C1 segment of cervical spinal cord (tissue), 14 donors: ENCODE data around the gene KRT39.

Experiments
- DNase-seq, 14 donors: peaks; one replicate each; lab custom pipeline; 2025; lab: John Stamatoyannopoulos, UW

The KRT39 gene

DNA sequence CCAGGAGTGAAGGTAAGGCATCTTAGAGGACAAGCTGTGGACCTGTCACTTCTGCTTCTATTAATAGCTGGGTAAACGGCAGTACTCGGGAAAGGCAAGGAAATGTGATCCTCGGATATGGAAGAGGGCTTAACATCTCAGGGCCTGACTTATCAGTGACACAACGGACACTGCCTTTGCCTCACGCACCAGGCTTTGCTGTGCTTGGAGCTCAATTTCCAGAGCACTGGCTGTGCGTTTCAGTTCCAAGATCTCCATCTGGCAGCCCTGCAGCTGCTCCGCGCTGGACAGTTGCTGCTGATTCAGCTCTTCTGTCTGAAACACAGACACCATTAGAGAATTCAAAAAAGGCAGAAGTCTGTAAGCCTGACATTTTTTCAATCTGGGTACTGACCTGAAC, 13.8 kb upstream of the KRT39 start:
- DNase-seq, result peak in 4 of 14 donors; percentile 3 to 15 (median 10)

DNA sequence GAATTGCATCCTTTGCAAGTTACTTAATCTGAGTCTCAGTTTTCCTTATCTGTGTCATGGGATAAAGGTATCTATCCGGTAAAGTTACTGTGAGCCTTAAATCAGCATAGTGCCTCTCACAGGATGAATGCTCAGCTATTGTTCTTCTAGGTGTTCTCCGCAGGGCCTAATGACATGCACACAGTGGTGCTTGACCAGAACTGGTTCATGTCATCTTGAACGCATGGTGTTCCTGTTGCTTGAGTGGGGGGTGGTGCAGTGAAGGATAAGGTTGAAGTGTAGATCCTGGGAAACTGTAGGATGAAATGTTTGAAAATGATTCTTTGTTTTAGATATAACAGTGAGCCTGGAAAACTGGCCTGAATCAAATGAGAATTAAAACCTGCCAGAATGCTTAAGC, 13.4 kb upstream of the KRT39 start:
- DNase-seq, result no peak

DNA sequence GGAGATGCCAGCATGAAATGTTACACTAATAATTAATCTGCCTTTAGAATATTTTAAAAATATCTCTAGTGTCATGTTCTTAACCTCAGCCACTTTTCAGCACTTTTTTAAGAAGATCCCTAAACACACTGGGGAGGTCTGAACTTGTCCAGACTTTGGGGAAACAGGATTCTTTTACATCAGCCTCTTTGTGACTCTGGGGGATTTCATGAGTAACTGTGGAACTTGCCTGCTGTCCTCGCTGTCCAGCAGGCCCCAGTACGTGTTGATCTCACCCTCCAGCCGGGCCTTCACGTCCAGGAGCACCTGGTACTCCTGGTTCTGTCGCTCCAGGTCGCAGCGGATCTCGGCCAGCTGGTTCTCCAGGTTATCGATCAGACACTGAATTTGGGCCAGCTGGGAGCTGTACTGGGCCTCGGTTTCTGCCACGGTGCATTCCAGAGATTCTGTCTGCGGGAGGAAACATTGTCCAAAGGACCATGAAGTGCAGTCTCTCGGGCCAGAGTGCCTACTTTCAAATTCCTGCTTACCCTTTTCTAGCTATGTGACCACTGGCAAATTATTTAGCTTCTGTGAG, 11.9 kb upstream of the KRT39 start:
- DNase-seq, result no peak

DNA sequence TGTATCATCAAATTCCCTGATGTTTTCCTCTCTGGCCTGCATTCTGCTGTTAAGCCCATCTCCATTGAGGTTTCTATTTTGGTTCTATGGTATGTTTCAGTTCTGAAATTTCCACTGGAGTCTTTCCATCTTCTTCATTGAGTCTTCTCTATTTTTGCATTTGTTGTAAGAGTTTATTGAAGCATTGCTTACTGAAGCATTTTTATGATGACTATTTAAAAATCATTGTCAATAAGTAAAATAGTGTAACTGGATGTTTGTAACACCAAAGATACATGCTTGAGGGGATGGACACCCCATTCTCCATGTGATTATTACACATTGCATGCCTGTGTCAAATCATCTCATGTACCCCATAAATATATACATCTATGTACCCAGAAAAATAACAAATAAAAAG, 8.8 kb upstream of the KRT39 start:
- no peak for DNase-seq

DNA sequence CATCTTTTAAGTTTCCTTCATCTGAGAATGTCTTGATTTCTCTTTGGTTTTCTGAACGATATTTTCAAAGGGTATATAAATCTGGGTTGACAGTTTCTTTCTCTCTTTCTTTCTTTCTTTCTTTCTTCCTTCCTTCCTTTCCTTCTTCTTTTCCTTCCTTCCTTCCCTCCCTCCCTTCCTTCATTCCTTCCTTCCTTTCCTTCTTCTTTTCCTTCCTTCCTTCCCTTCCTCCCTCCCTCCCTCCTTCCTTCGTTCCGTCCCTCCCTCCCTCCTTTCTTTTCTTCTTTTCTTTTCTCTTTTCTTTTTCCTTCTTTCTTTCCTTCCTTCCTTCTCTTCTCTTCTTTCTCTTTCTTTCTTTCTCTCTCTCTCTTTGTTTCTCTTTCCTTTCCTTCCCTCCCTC, 7.6 kb upstream of the KRT39 start:
- no peak for DNase-seq

DNA sequence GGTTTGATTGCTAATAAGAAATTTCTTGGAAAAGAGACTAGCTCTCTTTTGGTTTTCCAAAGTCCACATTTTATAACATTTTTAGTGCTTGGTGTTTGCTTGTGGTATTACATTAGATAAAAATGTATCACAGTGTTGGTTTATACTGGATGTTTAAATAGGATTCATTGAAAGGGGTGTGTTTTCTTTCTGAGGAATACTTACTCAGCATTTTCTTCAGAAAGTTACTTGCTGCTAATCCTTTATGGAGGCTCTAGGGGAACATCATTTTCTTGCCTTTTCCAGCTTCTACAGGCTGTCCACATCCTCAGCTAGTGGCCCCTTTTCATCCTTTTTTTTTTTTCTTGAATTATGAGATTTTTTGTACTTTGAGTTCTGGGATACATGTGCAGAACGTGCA, 834 bp upstream of the KRT39 start:
- no peak for DNase-seq

DNA sequence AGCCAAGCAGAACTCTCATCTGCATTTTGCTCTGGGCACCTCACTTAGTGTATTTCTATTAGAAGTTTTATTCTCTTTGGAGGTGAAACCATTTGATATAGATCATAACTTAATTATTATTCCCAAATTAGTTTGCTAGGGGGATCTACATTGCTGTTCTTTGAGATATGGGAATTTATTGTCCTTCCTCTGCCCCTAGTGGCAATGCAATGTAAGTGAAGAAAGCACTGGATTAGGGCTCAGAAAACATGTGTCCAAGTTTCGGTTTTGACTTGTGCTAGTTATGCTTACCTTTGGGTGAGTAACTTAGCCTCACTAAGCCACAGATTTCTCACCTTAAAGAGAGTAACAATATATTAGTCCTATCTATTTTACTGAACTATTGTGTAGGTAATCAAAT, 2.9 kb downstream of the KRT39 start:
- DNase-seq, result no peak

DNA sequence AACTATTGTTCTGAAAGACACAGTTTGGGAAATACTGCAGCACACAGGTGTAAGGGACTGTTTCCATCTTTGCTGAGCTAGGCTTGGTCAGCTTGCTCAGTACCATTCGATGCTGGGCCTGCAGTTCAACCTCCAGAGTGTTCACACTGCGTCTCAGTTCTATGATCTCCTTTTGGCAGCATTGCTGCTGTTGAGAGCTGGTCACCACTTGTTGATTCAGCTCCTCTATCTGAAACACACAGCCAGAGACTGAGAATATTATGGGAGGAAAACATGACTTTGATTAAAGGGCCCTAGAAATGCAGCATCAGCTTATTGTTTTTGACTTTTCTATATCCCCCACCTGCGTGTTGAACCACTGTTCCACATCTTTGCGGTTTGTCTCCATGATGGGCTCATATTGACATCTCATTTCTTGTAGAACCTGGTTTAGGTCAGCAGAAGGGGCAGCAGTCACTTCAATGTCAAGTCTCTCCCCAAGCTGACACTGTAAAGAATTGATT, 4.6 kb downstream of the KRT39 start:
- DNase-seq, result no peak

DNA sequence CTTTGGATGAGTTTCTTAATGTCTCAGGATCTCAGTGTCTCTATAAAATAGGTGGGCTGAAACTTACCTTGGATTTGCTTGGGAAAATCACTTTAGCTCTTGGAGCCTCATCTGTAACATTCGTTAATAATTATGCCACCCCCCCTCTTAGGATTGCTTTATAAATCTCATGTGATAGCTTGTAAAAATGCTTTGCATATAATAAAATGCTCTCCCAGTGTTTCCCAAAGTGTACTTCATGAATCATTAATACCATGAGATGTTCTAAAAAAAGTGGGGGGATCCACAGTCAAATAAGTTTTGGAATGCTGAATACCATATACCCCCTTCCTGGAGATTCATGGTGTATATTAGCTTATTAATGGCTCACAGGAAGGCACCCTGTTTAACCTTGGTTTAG, 5.2 kb downstream of the KRT39 start:
- DNase-seq, result no peak

DNA sequence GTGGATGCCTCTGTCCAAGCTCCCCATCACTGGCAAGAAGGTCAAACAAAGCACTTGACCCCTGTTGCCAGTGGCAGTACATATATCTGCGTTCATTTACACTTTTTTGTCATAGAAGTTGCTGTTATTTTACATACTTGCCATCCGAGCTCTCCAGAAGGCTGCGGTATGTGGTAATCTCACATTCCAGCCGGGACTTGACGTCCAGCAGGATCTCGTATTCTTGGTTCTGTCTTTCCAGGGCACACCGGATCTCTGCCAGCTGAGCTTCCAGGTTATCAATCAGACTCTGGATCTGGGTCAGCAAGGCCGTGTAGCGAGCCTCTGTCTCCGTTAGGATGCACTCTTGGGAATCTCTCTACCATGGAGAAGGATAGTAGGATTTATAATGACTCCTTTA, 6.6 kb downstream of the KRT39 start:
- no peak for DNase-seq

DNA sequence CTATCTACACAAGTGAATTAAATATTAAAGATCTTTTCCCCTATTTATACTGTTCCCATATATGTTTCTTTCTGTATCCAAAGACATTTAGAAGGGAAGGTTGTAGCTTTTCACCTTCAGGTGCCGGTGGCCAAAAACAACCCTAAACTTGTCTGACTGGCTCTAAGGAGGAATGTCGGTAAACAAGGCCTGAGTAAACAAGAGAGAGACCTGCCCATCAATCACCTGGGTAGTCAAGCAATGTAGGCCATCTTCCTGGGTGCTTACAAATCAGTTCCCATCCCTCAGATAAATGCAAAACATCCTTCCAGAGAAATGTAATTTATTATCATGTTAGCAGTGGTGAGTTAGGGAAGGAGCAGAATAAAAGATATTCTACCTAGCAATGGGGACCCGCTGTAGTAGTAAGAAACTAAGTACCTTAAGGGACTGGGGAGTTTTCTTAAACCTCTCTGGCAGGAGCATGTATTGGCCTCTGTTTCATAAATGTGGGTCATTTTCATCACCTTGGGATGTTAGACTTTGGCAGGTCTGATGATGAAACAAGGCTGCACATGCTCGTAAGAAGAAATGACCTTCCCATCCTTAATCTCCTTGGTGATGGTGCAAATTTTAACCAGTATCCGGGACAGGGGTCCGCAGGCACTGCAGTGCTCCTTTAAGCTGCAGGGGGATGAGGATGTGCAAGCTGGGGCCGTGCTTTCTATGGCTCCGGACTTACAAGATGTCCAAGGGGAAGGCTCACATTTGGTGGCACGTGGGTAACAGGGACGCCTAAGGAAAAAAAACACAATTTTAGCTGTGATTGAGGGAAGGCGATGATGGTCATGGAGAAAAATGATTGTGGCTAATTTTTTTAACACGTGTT, 8.4 kb downstream of the KRT39 start:
- no peak for DNase-seq

DNA sequence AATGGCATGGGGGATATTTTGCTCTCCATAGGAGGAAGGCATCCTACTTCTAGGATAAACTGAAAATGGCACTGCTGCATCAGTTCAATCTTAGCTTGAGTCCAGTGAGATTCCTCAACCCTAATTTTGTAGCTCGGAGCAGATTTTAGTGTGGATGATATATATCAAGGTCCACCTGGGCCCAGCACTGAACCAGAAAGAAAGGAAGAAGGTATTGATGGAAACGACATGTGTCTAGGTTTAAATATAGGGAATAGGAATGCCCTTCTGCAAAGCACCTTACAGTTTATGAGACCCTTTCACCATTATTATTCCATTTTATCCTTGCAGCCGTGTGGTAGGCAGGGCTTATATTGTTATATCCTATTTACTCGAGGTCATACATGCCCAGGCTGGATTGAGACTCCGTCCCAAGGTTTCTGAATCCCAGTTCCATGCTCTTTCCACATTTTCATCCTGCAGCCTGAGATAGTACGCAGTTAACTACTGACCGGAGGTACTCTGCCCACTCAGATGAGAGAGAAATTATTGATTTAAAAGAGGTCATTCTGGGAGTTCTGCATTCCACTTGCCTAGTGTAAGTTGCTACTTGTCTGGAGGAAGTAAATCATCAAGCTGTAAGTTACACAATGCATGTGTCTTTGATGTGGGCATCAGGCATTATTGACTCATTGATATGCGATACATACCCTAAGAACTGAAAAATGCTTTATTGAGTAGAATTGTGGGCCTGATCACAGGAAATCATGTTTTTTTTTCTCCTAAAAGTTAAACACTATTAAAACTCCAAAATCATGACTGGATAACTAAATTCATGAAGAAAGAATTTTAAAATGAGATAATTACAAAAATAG, 10.1 kb downstream of the KRT39 start:
- DNase-seq, result no peak

DNA sequence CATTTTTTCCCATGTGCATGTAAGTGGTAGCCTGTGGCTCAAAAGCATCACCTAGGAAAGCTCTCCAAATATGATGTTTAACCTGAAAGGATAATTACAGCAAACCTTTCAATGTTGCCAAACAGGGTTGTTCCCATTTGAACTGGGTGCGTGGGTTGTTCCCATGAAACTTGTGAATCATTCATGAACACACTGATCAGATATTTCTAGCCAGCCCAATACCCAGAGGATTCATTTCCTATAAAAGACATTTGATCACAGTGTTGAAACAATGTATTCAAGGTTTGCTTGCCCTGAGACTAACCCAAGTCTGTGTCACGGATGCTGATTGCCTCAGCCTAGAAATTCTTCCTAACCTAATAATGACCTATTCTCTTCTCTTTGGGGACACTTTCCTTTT, 12.9 kb downstream of the KRT39 start:
- DNase-seq, result no peak

DNA sequence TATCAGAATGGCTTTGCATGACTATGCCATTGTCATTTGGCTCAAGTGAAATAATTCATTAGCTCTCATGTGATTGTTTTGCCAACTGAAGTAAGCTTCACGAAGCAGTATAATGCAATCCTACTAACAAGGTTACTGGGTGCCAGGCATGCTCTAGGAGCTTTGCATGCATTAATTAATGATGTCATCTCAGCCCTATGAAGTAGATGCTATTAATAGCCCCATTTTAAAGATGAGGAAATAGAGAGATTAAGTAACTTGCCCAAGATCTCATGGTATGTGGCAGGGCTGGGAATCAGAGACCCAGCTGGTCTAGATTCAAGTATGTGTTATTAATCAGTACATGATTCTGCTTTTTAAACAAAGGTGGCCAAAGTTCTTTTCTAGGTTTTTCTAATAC, 14.1 kb downstream of the KRT39 start:
- DNase-seq, result no peak

DNA sequence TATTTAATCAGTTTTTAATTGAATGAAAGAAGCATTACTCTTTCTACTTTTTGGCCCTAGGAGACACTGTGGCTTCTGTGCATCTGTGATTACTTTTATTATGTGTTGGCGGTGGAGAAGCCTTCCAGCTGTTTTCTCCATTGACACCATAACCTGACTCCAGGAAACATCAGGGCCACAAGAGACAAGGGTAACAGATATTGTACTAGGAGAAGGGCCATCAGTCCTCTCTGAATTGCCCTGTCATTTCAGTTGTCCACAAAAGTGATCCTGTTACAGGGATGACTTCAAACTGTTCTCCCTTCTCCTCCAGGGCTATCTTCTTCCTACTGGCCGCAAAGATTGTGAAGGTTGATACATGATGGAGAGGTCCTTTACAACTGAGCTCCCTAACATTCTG, 14.6 kb downstream of the KRT39 start:
- DNase-seq, result no peak

DNA sequence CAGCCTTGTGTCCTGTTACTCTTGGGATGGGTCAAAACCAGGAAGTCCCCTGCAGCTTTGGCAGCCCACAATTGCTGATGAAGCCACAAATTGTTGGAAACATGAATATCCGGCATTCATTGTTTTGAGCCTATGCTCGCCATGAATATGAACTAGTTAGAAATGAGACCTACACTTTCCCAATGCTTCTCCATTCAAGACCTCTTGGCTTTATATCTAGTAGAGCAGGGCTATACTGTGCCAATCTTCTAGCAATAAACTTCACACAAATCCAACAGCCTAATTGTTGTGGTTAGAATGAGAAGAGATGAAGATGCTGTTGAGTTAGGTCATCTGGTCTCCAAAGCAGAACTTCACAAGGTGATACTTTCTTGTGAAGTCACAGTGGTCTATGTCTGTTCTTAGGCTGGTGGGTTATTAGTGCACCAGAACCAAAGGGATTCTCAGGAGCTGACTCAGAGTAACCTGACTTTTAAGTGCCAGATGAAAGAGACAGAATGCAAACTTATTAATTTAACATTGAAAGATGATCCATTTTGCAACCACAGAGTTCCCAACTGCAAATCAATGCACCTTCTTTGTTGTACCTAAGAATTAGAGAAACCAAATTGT, 15.6 kb downstream of the KRT39 start:
- no peak for DNase-seq

DNA sequence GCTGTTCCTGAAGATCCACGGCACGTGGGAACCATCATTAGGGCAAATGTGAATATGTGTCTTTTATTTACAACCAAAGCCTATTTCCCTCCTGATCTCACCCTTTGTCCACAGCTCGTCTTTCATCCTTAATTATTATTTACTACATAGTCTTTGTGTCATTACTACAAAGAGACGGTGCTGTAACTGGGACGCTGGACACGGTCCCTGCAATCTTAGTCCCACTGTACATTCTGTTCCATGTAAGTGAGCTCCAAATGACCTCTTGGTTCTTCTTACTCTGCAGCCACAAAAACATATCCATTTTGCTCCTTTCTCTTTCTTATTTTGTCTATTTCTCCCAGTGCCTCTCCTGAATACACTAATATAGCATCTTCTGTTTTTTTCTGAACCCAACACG, 16.6 kb downstream of the KRT39 start:
- DNase-seq, result no peak

DNA sequence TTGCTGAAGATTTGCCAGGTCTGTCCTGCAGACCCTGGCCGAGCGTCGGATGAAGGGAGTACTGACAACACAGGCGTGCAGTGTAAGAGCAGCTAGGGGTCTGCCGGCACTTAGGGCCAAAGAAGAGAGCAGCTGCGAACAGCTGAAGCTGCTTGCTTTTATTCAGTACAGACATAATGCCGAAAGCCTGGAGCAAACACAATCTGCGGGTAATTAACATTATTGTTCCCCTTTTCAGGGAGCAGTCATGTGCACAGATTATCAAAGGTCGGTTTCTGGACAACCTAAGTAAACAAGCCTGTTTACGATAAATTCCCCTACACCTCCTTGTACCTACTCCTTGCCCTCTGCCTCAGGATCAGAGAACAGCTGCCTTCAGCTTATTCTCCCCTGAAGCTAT, 17.3 kb downstream of the KRT39 start:
- DNase-seq, result no peak

DNA sequence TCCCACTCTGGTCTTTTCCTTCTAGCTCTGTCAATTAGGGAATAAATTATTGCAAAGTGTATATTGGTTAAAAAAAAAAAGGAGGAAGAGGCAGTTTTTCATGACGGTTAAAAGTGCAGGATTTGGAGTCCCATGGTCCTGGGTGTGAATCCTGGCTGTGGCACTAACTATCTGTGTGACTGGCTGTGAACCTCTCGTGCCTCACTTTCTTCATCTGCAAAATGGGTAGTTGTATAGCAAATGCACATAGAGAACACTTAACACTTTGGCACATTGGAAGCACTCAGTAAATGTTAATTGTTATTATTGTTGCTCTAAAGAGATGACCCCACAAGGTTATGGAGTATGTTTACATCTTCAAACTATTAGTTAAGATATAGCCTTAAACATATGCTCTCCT, 18.8 kb downstream of the KRT39 start:
- no peak for DNase-seq

DNA sequence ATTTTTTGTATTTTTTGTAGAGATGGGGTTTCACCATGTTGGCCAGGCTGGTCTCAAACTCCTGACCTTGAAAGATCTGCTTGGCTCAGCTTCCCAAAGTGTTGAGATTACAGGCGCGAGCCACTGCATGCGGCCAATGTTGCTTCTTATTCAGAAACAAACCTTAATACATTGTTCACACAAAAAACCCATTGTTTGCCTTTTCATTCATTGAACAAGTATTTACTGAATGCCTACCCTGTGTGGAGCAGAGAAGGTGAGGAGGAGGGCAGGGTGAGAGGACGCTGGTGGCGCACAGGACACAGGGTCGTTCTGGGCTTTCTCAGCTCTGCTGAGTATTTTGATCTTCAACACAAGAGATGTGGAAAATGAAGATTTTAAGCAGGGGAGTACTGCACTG, 21.3 kb downstream of the KRT39 start:
- no peak for DNase-seq

DNA sequence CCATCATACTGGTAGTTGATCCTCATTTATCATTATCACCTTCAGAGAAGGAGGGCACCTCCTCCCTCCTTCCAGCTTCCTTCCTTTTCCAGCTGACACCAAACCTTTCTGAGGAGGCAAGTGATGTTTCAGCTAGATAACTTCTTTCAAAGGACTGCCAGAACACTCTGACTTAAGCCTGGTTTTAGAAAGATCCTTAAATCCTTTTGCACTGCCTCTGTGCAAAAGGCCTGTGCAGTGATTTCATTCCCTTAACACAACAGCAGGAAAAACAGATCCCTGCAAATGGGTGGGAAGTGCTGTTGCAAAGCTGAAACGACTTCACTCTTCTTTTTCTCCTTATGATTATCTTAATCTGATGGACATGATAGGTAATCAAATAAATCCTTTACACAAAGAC, 22.2 kb downstream of the KRT39 start:
- DNase-seq, result no peak

DNA sequence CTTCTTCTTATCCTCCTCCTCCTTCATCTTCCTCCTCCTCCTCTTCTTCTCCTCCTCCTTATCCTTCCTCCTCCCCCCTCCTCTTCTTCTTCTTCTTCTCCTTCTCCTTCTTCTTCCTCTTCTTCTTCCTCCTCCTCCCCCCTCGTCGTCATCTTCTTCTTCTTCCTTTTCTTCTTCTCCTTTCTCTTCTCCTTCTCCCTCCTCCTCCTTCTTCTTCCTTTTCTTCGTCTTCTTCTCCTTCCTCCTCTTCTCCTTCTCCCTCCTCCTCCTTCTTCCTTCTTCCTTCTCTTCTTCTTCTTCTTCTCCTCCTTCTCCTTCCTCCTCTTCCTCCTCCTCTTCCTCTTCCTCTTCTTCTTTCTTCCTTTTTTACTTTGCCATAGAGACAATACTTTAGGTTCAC, 24.2 kb downstream of the KRT39 start:
- no peak for DNase-seq
